ENCODE results near the gene P3H4. TPM values are rescaled to one million over a fixed set of nuclear protein-coding genes. Genes with fewer than 3 reads are reported as not detected.

P3H4 gene
- total and polyA plus RNA-seq, 4 donors = 18.8 to 39.2 (median 31.5) TPM

DNA sequence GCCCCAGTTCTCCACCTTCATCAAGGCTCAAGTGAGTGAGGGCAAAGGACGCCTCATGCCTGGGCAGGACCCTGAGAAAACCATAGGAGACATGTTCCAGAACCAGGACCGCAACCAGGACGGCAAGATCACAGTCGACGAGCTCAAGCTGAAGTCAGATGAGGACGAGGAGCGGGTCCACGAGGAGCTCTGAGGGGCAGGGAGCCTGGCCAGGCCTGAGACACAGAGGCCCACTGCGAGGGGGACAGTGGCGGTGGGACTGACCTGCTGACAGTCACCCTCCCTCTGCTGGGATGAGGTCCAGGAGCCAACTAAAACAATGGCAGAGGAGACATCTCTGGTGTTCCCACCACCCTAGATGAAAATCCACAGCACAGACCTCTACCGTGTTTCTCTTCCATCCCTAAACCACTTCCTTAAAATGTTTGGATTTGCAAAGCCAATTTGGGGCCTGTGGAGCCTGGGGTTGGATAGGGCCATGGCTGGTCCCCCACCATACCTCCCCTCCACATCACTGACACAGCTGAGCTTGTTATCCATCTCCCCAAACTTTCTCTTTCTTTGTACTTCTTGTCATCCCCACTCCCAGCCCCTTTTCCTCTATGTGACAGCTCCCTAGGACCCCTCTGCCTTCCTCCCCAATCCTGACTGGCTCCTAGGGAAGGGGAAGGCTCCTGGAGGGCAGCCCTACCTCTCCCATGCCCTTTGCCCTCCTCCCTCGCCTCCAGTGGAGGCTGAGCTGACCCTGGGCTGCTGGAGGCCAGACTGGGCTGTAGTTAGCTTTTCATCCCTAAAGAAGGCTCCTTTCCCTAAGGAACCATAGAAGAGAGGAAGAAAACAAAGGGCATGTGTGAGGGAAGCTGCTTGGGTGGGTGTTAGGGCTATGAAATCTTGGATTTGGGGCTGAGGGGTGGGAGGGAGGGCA lies 10.7 kb upstream of the P3H4 start:
- H3K4me1 ChIP-seq (ENCODE audit: control insufficient read depth, insufficient read depth, low read length) = no peaks in the 10 kb centered on the region
- H3K36me3 ChIP-seq (ENCODE audit: control insufficient read depth, insufficient read depth, low read length) = peaks cover 53% of the 10 kb centered on the region
- DNase-seq (ENCODE audit: low read depth in 4 of 6, low spot score in 6 of 6) = no peak
- H3K9me3 ChIP-seq (ENCODE audit: control insufficient read depth, insufficient read depth, low read length) = no peaks in the 10 kb centered on the region
- 75% methylated on average over 9 of the region's 12 CpGs for WGBS (ENCODE audit: insufficient coverage)
- H3K27ac ChIP-seq (ENCODE audit: low read depth, low read length) = no peak overlapping the region
- no peaks in the 10 kb centered on the region for H3K27me3 ChIP-seq (ENCODE audit: control insufficient read depth, insufficient read depth, low read length)
- H3K4me3 ChIP-seq (ENCODE audit: low read depth, low read length) = no peak overlapping the region

DNA sequence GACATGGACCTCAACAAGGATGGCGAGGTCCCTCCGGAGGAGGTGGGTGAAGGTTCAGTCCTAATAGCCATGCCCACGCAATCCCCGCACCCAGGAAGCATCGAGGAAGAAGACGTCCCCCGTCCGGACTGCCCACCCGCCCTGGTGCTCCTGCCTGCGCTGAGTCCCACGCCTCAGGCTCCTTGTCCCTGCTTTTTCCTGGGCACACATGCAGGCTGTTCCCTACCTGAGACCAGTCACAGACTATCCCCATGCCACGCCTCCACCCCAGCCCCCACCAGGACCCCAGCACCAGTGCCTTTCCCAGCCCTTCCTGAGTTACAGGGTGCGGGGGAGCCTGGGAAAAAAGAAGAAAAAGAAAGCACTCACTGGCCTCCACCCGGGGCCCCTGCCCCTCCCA lies 10.0 kb upstream of the P3H4 start:
- H3K27ac ChIP-seq (ENCODE audit: low read depth, low read length) = no peak overlapping the region
- WGBS (ENCODE audit: insufficient coverage) = 91% methylated on average over 14 of the region's 14 CpGs
- H3K27me3 ChIP-seq (ENCODE audit: control insufficient read depth, insufficient read depth, low read length) = no peaks in the 10 kb centered on the region
- no peaks in the 10 kb centered on the region for H3K9me3 ChIP-seq (ENCODE audit: control insufficient read depth, insufficient read depth, low read length)
- no peak overlapping the region for H3K4me3 ChIP-seq (ENCODE audit: low read depth, low read length)
- DNase-seq (ENCODE audit: low read depth in 4 of 6, low spot score in 6 of 6) = no peak
- peaks cover 50% of the 10 kb centered on the region for H3K36me3 ChIP-seq (ENCODE audit: control insufficient read depth, insufficient read depth, low read length)
- no peaks in the 10 kb centered on the region for H3K4me1 ChIP-seq (ENCODE audit: control insufficient read depth, insufficient read depth, low read length)

DNA sequence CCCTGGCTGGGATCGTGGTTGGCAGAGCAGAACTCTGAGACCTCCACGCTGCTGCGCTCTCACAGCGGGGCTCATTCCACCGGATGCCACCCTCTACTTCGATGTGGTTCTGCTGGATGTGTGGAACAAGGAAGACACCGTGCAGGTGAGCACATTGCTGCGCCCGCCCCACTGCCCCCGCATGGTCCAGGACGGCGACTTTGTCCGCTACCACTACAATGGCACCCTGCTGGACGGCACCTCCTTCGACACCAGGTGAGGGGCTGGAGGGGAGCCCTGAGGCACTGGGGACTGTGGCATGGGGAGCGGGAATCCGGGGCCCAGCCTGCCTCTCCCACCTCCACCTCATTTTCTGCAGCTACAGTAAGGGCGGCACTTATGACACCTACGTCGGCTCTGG lies 6.3 kb upstream of the P3H4 start:
- Histone ChIP-seq H3K4me1 (ENCODE audit: control insufficient read depth, insufficient read depth, low read length) (peaks cover 8% of the 10 kb centered on the region), H3K27me3 (ENCODE audit: control insufficient read depth, insufficient read depth, low read length) (no peaks in the 10 kb centered on the region), H3K9me3 (ENCODE audit: control insufficient read depth, insufficient read depth, low read length) (no peaks in the 10 kb centered on the region), H3K36me3 (ENCODE audit: control insufficient read depth, insufficient read depth, low read length) (peaks cover 27% of the 10 kb centered on the region), H3K27ac (ENCODE audit: low read depth, low read length) (no peak overlapping the region), H3K4me3 (ENCODE audit: low read depth, low read length) (no peak overlapping the region)
- WGBS (ENCODE audit: insufficient coverage) = 90% methylated on average over 8 of the region's 20 CpGs
- DNase-seq (ENCODE audit: low read depth in 4 of 6, low spot score in 6 of 6) = no peak

DNA sequence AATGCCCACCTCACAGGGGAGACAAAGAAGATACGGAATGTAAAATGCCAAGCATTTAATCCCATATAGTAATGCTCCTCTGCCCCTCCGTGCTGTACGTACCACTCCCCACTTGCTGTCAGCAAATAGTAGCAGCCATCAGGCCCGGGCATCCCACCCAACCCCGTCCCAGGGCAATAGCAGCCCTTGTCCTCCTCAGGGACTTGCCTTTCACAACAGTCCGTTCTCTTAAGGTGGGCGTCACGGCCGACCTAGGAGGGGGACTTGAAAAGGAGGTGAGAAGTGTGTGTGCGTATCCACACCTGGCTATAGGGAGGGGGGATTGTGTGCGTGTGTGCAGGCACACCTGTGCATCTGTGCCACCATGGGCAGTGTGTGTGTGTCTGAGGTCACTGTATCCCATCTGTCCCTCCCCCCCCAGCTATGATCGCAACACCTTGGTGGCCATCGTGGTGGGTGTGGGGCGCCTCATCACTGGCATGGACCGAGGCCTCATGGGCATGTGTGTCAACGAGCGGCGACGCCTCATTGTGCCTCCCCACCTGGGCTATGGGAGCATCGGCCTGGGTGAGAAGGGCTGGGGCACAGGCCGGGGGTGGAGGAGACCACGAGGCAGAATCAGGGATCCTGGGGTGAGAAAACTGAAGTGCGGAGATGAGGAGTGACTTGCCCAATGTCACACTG lies 5.0 kb upstream of the P3H4 start:
- DNase-seq (ENCODE audit: low read depth in 4 of 6, low spot score in 6 of 6) = no peak
- 98% methylated on average over 20 of the region's 23 CpGs for WGBS (ENCODE audit: insufficient coverage)
- no peaks in the 10 kb centered on the region for H3K9me3 ChIP-seq (ENCODE audit: control insufficient read depth, insufficient read depth, low read length)
- peaks cover 27% of the 10 kb centered on the region for H3K36me3 ChIP-seq (ENCODE audit: control insufficient read depth, insufficient read depth, low read length)
- H3K4me1 ChIP-seq (ENCODE audit: control insufficient read depth, insufficient read depth, low read length) = peaks cover 20% of the 10 kb centered on the region
- H3K27ac ChIP-seq (ENCODE audit: low read depth, low read length) = no peak overlapping the region
- no peaks in the 10 kb centered on the region for H3K27me3 ChIP-seq (ENCODE audit: control insufficient read depth, insufficient read depth, low read length)
- no peak overlapping the region for H3K4me3 ChIP-seq (ENCODE audit: low read depth, low read length)

DNA sequence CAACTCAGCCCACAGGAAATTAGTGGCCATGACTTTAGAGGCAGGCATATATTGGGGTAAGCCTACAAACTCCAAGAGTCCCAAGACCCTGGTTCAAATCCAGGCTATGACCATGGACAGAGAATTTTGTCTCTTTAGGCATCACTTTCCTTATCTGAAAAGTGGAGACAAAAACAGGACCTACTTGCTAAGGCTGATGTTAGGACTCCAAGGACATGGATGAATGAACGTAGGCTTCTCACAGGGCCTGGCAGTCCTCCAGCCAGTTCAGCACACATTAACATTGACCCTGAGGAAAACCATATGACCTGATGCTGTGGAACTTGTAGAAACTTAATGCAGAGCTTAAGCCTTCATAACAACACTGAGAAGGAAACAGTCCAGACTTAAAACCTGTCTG lies 2.4 kb upstream of the P3H4 start:
- WGBS (ENCODE audit: insufficient coverage) = no CpG with 5 or more reads among the region's 1 CpG
- no peak for DNase-seq (ENCODE audit: low read depth in 4 of 6, low spot score in 6 of 6)
- Histone ChIP-seq H3K36me3 (ENCODE audit: control insufficient read depth, insufficient read depth, low read length) (peaks cover 22% of the 10 kb centered on the region), H3K9me3 (ENCODE audit: control insufficient read depth, insufficient read depth, low read length) (no peaks in the 10 kb centered on the region), H3K4me3 (ENCODE audit: low read depth, low read length) (no peak overlapping the region), H3K4me1 (ENCODE audit: control insufficient read depth, insufficient read depth, low read length) (peaks cover 40% of the 10 kb centered on the region), H3K27me3 (ENCODE audit: control insufficient read depth, insufficient read depth, low read length) (no peaks in the 10 kb centered on the region), H3K27ac (ENCODE audit: low read depth, low read length) (no peak overlapping the region)

DNA sequence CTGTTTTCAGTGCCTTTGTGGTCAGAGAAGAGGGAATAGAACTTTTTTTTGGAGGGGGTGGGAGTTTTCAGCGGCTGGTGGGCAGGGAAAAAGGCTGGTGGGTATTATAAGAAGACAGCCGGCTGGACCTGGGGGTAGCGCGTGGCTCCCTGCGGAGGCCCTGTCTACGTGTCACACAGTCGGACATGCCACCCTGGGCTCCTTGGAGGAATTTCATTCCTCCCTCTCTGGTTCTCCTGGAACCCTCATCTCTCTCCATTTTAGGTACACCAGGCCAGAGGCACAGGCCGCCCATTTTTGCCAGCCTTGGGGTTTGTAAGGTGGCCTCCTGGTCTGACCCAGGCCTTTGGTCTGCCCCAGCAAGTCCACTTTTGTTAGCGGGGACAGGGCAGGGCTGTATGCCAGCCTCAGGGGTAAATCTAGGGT lies 2.0 kb upstream of the P3H4 start:
- no peak for DNase-seq (ENCODE audit: low read depth in 4 of 6, low spot score in 6 of 6)
- Histone ChIP-seq H3K27me3 (ENCODE audit: control insufficient read depth, insufficient read depth, low read length) (no peaks in the 10 kb centered on the region), H3K27ac (ENCODE audit: low read depth, low read length) (no peak overlapping the region), H3K4me3 (ENCODE audit: low read depth, low read length) (peak overlapping the region; percentile 75), H3K9me3 (ENCODE audit: control insufficient read depth, insufficient read depth, low read length) (no peaks in the 10 kb centered on the region), H3K4me1 (ENCODE audit: control insufficient read depth, insufficient read depth, low read length) (peaks cover 40% of the 10 kb centered on the region), H3K36me3 (ENCODE audit: control insufficient read depth, insufficient read depth, low read length) (peaks cover 22% of the 10 kb centered on the region)
- 35% methylated on average over 9 of the region's 9 CpGs for WGBS (ENCODE audit: insufficient coverage)

DNA sequence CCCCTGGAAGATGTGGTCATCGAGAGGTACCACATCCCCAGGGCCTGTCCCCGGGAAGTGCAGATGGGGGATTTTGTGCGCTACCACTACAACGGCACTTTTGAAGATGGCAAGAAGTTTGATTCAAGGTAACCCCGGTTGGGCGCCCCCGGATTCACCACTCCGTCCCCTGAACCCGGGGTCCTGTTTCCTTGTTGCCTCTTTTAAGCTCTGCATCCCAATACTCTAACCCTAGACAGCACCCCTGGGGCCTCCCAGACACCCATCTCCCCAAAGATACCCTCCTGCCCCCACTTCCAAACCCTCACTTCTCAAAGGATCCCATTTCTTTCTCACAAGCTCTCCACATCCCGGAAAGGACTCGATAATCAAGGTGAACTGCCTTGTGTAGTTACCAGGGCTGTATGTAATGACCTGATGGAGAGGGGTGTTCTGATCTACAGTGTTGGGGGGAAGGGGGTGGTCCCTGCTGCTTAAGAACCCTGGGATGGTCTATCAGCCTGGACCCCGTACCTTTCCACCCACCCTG lies 1.5 kb upstream of the P3H4 start:
- Histone ChIP-seq H3K36me3 (ENCODE audit: control insufficient read depth, insufficient read depth, low read length) (peaks cover 24% of the 10 kb centered on the region), H3K27ac (ENCODE audit: low read depth, low read length) (peak overlapping the region; percentile 80), H3K27me3 (ENCODE audit: control insufficient read depth, insufficient read depth, low read length) (no peaks in the 10 kb centered on the region), H3K4me1 (ENCODE audit: control insufficient read depth, insufficient read depth, low read length) (peaks cover 40% of the 10 kb centered on the region), H3K4me3 (ENCODE audit: low read depth, low read length) (peak overlapping the region; percentile 75), H3K9me3 (ENCODE audit: control insufficient read depth, insufficient read depth, low read length) (no peaks in the 10 kb centered on the region)
- DNase-seq (ENCODE audit: low read depth in 4 of 6, low spot score in 6 of 6) = no peak
- 4% methylated on average over 9 of the region's 12 CpGs for WGBS (ENCODE audit: insufficient coverage)

DNA sequence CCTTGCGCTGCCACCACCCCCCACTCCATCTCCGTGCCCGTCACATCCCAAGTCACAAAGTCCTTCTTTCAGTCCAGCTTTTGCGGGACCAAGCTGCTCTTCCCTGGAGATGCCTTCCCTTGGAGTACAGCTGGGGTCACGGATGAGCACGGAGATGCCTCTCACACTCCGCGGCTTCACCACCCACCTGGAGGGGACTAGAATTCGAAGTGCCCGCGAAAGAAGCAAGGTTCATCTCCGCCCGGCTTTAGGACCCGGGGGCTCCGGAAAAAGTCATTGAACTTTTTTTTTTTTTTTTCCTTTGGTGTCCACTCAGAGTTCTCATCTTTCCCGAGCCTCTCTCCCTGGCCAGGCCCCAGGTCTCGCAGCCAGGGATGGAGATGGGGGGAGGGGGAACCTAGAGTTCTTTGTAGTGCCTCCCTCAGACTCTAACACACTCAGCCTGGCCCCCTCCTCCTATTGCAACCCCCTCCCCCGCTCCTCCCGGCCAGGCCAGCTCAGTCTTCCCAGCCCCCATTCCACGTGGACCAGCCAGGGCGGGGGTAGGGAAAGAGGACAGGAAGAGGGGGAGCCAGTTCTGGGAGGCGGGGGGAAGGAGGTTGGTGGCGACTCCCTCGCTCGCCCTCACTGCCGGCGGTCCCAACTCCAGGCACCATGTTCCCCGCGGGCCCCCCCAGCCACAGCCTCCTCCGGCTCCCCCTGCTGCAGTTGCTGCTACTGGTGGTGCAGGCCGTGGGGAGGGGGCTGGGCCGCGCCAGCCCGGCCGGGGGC lies 817 bp upstream of the P3H4 start, which contains the start of gene FKBP10:
Gene FKBP10 (plus strand): TSS at position 624 of the 771 bp plus-strand sequence. CDS start 31 bp downstream, at position 655.
- Histone ChIP-seq H3K4me3 (ENCODE audit: low read depth, low read length) (peak within 1 kb of the TSS; percentile 75), H3K27ac (ENCODE audit: low read depth, low read length) (peak within 1 kb of the TSS; percentile 80), H3K36me3 (ENCODE audit: control insufficient read depth, insufficient read depth, low read length) (peaks cover 24% of the 10 kb centered on the region), H3K9me3 (ENCODE audit: control insufficient read depth, insufficient read depth, low read length) (no peaks in the 10 kb centered on the region), H3K4me1 (ENCODE audit: control insufficient read depth, insufficient read depth, low read length) (peaks cover 40% of the 10 kb centered on the region), H3K27me3 (ENCODE audit: control insufficient read depth, insufficient read depth, low read length) (no peaks in the 10 kb centered on the region)
- 2% methylated on average over 25 of the region's 35 CpGs for WGBS (ENCODE audit: insufficient coverage)
- DNase-seq (ENCODE audit: low read depth in 4 of 6, low spot score in 6 of 6) = peak; percentile 57 to 92 (median 77)

All from spinal cord (tissue), 10 donors.